ENCODE measurements around the gene NMT1. TPM values are rescaled to one million over a fixed set of nuclear protein-coding genes. Genes with fewer than 3 reads are reported as not detected.
A peak's percentile ranks its signal among the peaks of the same experiment; 100 is the strongest.
"Not testable (repeated sequence)": the region's sequence is repeated elsewhere in the genome, so short reads cannot be mapped to it uniquely, and the experiment has no call there.

Gene NMT1
- polyA plus RNA-seq, 12 donors, result 34.2 to 92.9 (median 40.6) TPM; not detected in 1

GRCh38 chr17:45032174-45032541 lies 29.0 kb upstream of the NMT1 start:
- no peak for DNase-seq

DNA sequence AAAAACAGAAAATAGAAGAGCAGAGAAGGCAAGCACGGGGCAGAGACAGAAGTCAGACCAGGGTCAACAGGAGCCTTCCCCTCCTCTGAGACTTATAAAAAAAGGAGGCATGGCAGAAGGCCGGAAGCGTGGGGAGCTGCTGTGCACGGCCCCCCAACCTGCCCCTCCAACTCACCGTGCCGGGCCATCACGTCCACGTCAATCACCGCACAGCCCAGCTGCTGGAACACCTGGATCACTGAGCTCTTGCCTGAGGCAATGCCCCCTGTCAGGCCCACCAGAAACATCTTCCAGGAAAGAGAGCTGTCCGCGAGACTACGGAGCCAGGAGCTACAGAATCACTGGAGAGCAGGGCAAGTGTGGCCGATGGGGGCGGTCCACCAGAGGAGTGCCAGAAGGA lies 26.5 kb upstream of the NMT1 start:
- no peak for DNase-seq

- DNase-seq, result no peak
Observed at GRCh38 chr17:45035848-45036247, 25.3 kb upstream of the NMT1 start.

DNA sequence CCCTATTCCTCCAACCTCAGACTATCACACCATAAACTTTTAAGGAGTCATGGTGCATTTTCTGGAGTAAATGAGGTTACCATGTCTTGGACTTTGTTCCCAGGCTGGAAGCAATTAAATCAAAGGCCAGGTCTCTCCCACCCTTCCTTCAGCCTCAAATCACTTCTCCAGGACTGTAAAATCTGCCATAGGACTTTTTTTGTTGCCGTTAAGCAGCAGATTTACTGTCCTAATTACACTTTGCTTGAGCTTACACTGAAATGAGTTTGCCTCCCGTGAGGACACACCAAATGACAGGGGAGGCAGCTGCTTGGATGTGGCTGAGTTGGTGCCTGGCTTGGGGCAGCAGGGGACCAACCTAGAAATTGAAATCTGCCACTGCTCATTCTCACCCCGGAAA lies 24.4 kb upstream of the NMT1 start:
- no peak for DNase-seq

- DNase-seq, result no peak
Observed at GRCh38 chr17:45038728-45039634, 22.1 kb upstream of the NMT1 start.

DNA sequence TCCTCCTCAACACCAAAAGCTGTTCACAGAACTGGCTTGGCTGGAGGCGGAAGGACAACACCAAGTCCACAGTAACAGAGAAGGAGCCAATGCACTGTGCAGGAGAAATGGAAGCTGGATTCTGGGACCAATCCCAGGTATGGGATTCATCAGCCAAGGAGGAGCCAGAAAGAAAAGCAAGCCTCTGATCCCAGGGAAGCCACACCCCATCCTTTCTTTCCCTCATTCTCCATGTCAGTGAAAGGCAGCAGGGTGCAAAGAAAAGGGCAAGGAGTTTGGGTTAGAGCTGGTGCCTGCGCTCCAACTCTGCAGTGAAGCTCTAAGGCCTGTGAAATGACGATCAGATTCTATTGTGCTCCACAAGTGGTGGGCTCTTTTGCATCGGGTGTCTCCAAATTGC lies 20.7 kb upstream of the NMT1 start:
- no peak for DNase-seq

DNA sequence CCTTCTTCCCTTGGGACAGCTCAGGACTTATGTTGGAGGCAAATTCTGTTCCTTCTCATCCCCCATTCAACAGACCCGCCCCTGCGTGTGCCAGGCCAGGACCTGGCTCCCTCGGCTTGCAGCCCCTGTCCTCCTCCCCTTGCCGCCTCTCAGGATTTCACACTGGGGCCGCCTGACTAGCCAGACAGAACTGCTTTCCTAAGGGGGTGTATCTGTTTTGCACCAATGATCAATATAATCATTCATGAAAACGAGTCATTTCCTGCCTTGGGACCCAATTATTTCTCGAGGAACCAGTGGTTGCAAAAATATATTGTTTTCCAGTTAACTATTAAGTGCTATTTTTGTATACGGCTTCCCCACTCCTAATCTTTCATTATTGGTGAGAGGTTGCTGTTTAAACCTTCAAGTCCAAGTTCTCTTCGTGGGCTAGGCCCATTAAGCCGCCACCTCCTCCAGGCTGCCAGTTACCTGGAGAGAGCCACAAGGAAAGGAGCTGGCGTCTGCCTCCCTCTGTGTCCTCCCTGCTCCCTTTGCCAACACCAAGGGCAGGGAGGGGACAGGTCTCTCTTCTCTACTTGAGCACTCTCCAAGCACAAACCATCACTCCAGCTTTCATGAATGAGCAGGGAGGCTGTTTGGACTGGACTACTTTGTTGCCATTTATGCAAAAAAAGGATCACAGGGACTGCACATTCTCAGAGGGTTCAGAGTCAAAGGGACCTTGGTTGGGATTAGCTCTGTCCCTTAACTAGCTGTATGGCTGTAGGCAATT lies 18.6 kb upstream of the NMT1 start:
- DNase-seq, result no peak

DNA sequence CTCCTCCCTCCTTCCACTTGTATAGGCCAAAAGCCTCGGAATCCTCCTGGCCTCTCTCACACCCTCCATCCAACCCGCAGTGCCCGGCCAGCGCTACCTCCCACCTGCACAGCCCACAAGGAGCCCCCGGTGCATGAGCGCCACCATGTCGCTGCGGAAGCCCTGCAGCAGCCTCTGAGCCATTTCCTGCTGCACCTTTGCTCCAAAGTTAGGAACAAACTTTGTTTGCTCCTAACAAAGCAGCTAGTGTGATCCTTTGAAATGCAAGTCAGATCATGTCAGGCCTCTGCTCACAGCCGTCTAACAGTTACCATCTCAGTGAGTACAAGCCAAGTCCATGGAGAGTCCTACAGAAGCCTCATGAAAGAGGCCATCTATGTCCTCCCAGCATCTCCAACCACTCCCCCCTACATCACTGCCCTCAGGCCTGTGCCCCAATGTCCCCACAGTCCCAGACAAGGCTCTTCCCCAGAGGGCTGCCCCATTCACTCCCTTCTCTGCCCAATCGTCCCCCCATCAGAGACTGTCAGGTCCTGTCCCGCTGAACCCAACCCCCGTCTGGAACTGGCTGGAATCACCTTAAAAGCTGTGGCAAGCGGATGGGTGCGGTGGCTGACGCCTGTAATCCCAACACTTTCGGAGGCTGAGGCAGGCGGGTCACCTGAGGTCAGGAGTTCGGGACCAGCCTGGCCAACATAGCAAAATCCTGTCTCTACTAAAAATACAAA lies 17.1 kb upstream of the NMT1 start:
- no peak for DNase-seq

DNA sequence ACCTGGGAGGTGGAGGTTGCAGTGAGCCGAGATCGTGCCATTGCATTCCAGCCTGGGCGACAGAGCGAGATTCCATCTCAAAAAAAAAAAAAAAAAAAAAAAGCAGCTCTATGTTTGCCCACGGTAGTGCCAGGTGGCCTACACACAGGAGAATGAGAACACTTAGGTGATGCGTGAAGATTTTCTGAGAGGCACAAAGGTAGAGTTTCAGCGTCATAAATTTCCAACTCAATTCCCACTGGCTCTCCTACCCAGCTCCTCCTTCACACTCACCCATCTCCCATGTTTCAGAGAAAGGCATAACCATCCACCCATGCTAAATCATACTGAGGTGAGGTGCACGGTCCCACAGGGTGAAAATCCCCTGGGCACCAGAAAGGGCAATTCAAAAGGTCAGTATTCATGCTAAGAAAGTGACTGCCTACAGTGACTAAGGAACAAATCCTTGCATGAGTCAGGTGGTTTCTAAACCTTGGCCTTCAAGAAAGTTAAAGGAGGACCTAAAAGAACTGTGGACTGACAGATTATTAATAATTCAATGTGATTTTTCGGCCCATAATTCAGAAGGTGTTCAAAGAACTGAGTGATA lies 14.5 kb upstream of the NMT1 start:
- no peak for DNase-seq

DNA sequence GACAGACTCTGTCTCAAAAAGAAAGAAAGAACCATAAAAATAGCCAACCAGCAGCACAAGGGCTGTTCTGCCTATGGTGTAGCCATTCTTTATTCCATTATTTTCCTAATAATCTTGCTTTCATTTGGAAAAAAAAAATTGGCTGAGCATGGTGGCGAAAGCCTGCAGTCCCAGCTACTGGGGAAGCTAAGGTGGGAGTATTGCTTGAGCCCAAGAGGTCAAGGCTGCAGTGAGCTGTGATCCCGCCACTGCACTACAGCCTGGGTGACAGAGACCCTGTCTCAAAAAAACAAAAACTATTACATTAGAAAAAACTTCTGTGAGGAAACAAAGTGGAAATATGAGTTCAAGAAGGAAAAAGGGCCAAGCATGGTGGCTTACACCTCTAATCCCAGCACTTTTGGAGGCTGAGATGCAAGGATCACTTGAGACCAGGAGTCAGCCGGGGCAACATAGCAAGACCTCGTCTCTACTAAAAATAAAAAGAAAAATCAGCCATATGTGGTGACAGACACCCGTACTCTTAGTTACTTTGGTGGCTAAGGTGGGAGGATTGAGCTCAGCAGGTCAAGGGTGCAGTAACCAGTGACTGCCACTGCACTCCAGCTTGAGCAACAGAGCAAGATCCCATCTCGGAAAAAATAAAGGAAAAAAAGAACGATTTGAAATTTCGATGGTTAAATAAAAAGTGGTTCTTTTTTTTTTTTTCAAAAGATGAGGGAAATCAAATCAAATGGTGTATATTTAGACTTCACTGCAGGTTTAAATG lies 12.1 kb upstream of the NMT1 start:
- no peak for DNase-seq

DNA sequence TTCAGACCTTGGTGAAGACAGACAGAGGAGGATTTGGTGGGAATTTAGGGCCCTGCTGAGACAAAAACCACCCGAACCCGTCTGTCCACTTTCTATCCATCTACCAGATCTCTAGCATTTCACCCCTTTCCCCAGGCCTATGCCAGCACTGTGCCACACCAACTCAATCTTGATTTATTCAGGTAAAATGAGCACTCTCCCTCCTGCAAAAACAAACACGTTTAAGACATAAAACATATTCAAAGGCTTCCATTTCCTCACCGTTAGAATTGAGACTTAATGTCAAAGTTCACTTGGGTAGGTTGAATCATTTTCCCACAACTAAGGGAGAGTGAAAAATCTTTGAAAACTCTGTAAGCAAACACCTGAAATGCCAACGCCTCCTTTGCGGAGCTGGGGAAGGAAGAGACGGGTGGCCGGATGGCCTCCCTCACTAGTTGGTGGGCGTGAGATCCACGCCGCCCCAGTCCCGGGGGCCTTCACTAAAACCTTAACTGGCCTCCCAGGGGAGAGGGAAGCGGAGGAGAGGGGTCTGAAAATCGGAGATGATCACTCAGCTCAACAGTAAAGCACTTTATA lies 10.5 kb upstream of the NMT1 start:
- DNase-seq, result no peak

- peak; percentile 91 for DNase-seq
Observed at GRCh38 chr17:45051060-45051719, 9.9 kb upstream of the NMT1 start, which contains the start of gene DCAKD. TSS of gene DCAKD (minus strand) at chr17:45051632. CDS start at chr17:45034885, 16,747 bp downstream.

DNA sequence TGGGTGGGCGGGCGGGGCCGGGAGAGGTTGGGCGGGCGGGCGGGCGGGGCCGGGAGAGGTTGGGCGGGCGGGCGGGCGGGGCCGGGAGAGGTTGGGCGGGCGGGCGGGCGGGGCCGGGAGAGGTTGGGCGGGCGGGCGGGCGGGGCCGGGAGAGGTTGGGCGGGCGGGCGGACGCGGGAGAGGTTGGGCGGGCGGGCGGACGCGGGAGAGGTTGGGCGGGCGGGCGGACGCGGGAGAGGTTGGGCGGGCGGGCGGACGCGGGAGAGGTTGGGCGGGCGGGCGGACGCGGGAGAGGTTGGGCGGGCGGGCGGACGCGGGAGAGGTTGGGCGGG lies 9.4 kb upstream of the NMT1 start:
- DNase-seq, result not testable (repeated sequence)

GRCh38 chr17:45052052-45052772 lies 8.9 kb upstream of the NMT1 start:
- no peak for DNase-seq

GRCh38 chr17:45060382-45060796 lies 728 bp upstream of the NMT1 start:
- DNase-seq, result no peak

DNA sequence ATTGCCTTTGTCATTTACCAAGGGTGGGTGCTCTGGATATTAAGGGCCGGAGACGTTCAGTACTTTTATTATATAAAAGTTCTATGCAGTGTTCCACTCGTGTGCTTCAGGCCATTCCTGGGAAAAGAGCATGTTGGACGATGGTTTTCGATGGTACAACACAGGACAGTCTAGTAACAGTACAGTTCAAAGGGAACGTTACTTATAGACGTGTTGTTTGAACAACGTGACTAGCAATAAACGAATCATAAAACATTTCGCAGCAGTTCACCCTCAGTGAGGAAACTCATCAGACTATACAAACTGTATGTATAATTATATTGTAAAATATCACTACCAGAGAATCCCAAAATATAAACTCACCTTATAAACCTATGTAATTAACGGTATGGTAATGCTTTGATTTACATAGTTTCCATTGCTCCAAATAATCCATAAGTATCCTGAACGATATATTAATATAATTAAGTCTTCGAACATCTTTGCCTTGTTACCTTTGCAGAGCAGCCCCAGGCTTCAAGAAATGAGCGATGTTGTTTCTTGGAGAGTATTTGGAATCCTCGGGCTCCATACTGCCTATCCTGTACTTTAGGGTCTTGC lies 589 bp downstream of the NMT1 start:
- DNase-seq, result no peak

DNA sequence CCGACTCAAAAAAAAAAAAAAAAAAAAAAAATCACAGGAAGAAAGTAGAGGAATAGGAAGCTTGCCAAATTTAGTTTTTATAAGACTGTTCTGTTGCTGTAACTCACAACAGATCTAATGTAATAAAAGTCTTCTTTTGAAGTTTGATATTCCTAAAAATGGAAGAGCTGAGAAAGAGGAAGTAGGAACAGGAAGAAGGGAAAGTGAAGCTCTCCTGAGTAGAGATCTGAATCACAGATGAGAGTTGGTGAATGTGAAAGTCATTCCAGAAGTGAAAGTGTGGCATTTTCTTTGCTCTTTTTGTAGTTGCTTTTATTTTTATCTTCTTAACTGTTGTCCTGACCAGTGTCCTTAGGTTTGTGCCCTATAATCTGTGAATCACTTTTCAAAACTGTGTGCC lies 2.1 kb downstream of the NMT1 start:
- DNase-seq, result no peak

- DNase-seq, result no peak
Observed at GRCh38 chr17:45067637-45068036, 6.5 kb downstream of the NMT1 start.

- DNase-seq, result no peak
Observed at GRCh38 chr17:45070001-45070400, 8.9 kb downstream of the NMT1 start.

Data from muscle of arm (tissue), 12 donors.